Measurements from ENCODE around the gene RAB30.
"Not testable (repeated sequence)": the region's sequence is repeated elsewhere in the genome, so short reads cannot be mapped to it uniquely, and the experiment has no call there.

Gene RAB30

GRCh38 chr11:83035070-83035854 lies 36.4 kb downstream of the RAB30 start:
- DNase-seq: no peak

DNA sequence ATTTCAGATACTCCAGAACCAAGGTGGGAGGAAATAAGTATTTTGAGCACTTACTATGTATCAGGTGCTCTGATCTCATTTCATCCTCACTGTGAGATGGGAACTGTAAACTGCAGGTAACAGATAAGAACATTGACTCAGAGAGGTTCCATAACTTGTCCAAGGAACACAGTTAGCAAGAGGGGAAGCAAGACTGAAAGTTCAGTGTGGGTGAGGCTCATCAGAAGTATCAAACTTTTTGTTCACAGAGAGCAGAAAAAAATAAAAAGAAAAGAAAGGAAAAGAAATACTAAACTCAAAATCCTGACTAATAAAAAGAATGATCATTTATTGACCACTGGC lies 37.1 kb downstream of the RAB30 start:
- no peak for DNase-seq

DNA sequence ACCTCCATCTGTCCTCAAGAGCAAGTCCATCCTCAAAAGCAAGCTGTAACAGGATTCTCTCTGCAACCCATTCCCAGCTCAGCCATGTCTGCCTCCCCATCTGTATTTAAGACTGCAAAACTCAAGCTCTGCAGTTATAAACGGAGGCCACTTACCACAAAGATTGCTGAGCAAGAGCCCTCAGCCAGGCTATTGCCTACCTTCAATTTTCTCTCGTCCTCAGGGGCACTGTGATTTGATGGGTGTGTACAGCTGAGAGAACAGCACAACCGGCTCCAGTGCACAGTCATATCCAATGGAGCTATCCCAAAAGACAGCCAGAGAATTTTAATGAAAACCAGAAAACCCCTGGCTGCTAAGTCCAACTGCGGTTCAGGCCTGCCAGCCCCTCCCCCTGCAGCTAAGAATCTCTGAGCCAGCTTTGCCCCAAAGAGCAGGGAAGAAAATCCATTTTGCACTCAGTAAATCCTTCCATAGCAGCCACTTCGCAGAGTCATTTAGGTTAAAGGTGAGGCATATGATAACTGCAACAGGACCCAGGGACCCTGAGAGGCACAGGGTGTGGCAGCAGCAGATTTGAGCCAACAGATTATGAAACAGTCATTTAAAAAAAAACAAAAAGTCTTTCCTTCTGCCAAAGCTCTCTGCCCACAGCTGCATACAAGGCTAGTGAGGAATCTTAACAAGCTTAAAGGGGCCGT lies 37.6 kb downstream of the RAB30 start:
- peak; percentile 67 for DNase-seq

DNA sequence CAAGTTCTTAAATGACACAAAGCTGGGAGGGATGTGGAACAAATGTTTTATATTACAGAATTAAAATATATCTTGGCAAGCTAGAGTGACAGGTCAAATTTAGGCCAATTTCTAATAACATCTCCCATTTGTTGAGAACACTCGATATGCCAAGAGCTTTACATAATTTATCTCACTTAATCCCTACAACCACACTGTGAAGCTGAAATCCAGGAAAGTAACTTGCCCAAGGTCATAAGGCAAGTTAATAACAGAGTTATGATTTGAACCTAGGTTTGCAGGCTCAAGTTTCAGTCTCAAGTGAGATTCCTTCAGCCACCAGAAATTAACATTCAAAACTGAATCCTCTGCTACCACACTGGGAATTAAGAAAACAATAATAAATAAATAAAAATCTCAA lies 38.3 kb downstream of the RAB30 start:
- DNase-seq: peak; percentile 3

- no peak for DNase-seq
These were observed 40.6 kb downstream of the RAB30 start for GRCh38 chr11:83031127-83031526.

GRCh38 chr11:83027794-83028193 lies 43.9 kb downstream of the RAB30 start:
- no peak for DNase-seq

DNA sequence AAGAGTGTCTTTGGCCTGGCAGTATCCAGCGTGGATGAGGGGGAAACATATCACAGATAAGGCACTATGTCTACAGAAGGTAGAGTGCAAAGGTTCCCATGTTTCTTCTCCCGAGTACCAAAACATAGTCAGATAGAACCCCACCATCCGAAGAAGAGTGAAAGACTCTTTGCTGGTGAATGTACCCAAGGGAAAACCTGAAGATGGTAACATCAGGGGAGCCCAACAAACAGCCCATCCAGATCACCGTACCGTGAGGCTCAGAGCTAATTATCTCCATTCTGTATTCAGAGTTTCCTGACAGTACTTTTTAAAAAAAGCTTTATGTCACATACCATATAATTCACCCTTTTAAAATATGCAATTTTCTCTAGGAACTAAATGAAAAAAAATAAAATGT lies 44.4 kb downstream of the RAB30 start:
- DNase-seq: no peak

- no peak for DNase-seq
These were observed 45.5 kb downstream of the RAB30 start for GRCh38 chr11:83026229-83026628.

GRCh38 chr11:83025267-83025704 lies 46.4 kb downstream of the RAB30 start:
- no peak for DNase-seq

DNA sequence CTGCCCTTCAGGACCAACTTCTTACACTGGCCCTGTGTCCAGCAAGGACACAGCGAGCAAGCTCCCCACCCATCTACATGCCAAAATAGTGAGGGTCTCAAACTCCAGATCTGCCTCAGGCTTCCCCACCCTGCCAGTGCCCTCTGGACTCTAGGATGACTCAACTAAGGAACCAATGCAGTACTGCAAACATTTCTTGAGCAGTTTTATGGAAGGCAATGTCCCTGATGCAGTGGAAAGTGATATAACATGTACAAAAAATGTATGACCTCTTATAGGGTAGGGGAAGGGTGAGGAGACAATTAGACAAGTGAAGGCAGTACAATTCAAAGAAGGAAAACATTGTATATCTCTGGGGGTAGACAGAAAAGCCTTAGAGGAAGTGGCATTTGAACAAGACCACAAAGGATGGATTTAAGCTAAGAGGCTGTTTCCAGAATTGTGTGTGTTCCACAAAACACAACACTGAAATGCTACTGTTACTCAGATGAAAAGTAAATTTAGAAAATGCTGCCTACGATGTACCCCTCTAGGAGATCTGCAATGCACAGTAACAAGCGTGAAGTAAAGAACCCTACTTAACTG lies 47.3 kb downstream of the RAB30 start:
- no peak for DNase-seq

- DNase-seq: no peak
These were observed 48.3 kb downstream of the RAB30 start for GRCh38 chr11:83023410-83023809.

GRCh38 chr11:83021780-83022125 lies 49.9 kb downstream of the RAB30 start:
- no peak for DNase-seq

- no peak for DNase-seq
These were observed 50.5 kb downstream of the RAB30 start for GRCh38 chr11:83020942-83021779.

- no peak for DNase-seq
These were observed 51.7 kb downstream of the RAB30 start for GRCh38 chr11:83019888-83020579.

- DNase-seq: no peak
These were observed 56.7 kb downstream of the RAB30 start for GRCh38 chr11:83014951-83015350.

- no peak for DNase-seq
These were observed 59.3 kb downstream of the RAB30 start for GRCh38 chr11:83012168-83013067.

GRCh38 chr11:83011333-83012167 lies 60.1 kb downstream of the RAB30 start:
- DNase-seq: no peak

GRCh38 chr11:83009999-83010398 lies 61.7 kb downstream of the RAB30 start:
- no peak for DNase-seq

DNA sequence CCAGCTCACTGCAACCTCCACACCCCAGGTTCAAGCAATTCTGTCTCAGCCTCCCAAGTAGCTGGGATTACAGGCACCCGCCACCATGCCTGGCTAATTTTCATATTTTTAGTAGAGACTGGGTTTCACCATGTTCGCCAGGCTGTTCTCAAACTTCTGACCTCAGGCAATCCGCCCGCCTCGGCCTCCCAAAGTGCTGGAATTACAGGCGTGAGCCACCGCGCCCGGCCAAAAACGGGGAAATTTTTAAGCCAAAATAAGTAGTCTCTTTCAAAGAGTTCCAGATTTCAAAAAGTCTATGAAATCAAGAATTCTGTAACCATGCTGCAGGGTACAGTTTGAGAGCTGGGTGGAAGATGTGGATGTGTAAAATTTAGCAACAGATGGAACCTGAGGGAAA lies 62.6 kb downstream of the RAB30 start:
- not testable (repeated sequence) for DNase-seq

DNA sequence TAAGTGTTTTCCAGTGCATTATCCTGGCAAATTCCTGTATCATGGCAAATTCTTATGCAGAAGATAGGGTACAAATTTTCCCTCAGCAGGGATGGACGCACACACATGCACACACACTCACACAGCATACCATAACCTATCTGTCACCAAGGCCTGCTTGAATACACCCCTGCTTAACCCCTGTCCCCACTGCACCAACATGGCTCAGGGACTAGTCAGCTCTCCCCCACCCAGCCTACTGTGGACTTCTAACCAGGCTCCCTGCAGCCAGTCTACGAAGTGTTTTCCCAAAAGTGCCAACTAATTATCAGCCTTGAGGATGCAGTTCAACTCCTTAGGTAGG lies 63.1 kb downstream of the RAB30 start:
- peak; percentile 58 for DNase-seq
